ENCODE measurements around the gene BICC1. TPM values are rescaled to one million over a fixed set of nuclear protein-coding genes. Genes with fewer than 3 reads are reported as not detected.

The BICC1 gene
- total and polyA plus RNA-seq, 4 donors: 0.82 to 6.1 (median 4.5) TPM

- H3K4me3 ChIP-seq (ENCODE audit: low read depth in 1 of 3, low read length in 3 of 3): no peak overlapping the region
- no peak overlapping the region for H3K27ac ChIP-seq (ENCODE audit: low read depth in 1 of 2, low read length in 2 of 2)
- 71% methylated on average over 1 of the region's 1 CpG for WGBS
- H3K4me1 ChIP-seq (ENCODE audit: control insufficient read depth in 4 of 4, insufficient read depth in 4 of 4, low read length in 3 of 4): peaks cover 10 to 22% (median 17%) of the 10 kb centered on the region in 4 donors
- no peaks in the 10 kb centered on the region for H3K36me3 ChIP-seq (ENCODE audit: control insufficient read depth in 4 of 4, insufficient read depth in 3 of 4, low read depth in 1 of 4, low read length in 3 of 4)
- peaks cover 0 to 12% (median 2%) of the 10 kb centered on the region in 4 donors for H3K27me3 ChIP-seq (ENCODE audit: control insufficient read depth in 4 of 4, insufficient read depth in 4 of 4, low read length in 3 of 4)
- DNase-seq (ENCODE audit: low spot score): no peak
- H3K9me3 ChIP-seq (ENCODE audit: control insufficient read depth in 4 of 4, low read length in 3 of 4): no peaks in the 10 kb centered on the region
- TF ChIP-seq JUND (IDR thresholded peaks at IDR 0.05) (no peak), SP1 (IDR thresholded peaks at IDR 0.05) (no peak), RAD21 (IDR thresholded peaks at IDR 0.05) (no peak), RXRA (IDR thresholded peaks at IDR 0.05) (no peak), HNF4A (conservative IDR thresholded peaks at IDR 0.05) (no peak), TAF1 (conservative IDR thresholded peaks at IDR 0.05) (no peak), HNF4G (IDR thresholded peaks at IDR 0.05) (no peak), FOXA2 (IDR thresholded peaks at IDR 0.05) (no peak), ZBTB33 (IDR thresholded peaks at IDR 0.05) (no peak), EGR1 (IDR thresholded peaks at IDR 0.05; ENCODE audit: low read depth in 2 of 2) (no peak), CTCF (IDR thresholded peaks at IDR 0.05; ENCODE audit: low read depth, low read length, missing input control) (no peak), REST (IDR thresholded peaks at IDR 0.05) (no peak), FOXA1 (IDR thresholded peaks at IDR 0.05) (no peak), GABPA (IDR thresholded peaks at IDR 0.05 in 1 of 2, conservative IDR thresholded peaks at IDR 0.05 in 1 of 2) (no peak), ATF3 (IDR thresholded peaks at IDR 0.05) (no peak)
- H3K9ac ChIP-seq (ENCODE audit: low read depth in 1 of 2, low read length in 2 of 2): no peak overlapping the region
Observed at GRCh38 chr10:58516119-58516518, 3.4 kb downstream of the BICC1 start.

- H3K27ac ChIP-seq (ENCODE audit: low read depth in 1 of 2, low read length in 2 of 2): no peak overlapping the region
- no peaks in the 10 kb centered on the region for H3K36me3 ChIP-seq (ENCODE audit: control insufficient read depth in 4 of 4, insufficient read depth in 3 of 4, low read depth in 1 of 4, low read length in 3 of 4)
- H3K27me3 ChIP-seq (ENCODE audit: control insufficient read depth in 4 of 4, insufficient read depth in 4 of 4, low read length in 3 of 4): peaks cover 0 to 12% (median 2%) of the 10 kb centered on the region in 4 donors
- H3K4me1 ChIP-seq (ENCODE audit: control insufficient read depth in 4 of 4, insufficient read depth in 4 of 4, low read length in 3 of 4): peaks cover 10 to 22% (median 17%) of the 10 kb centered on the region in 4 donors
- no peak for DNase-seq (ENCODE audit: low spot score)
- no peak overlapping the region for H3K9ac ChIP-seq (ENCODE audit: low read depth in 1 of 2, low read length in 2 of 2)
- H3K9me3 ChIP-seq (ENCODE audit: control insufficient read depth in 4 of 4, low read length in 3 of 4): no peaks in the 10 kb centered on the region
- no peak overlapping the region for H3K4me3 ChIP-seq (ENCODE audit: low read depth in 1 of 3, low read length in 3 of 3)
- TF ChIP-seq ATF3 (IDR thresholded peaks at IDR 0.05) (no peak), JUND (IDR thresholded peaks at IDR 0.05) (no peak), FOXA1 (IDR thresholded peaks at IDR 0.05) (no peak), CTCF (IDR thresholded peaks at IDR 0.05; ENCODE audit: low read depth, low read length, missing input control) (no peak), RAD21 (IDR thresholded peaks at IDR 0.05) (no peak), TAF1 (conservative IDR thresholded peaks at IDR 0.05) (no peak), SP1 (IDR thresholded peaks at IDR 0.05) (no peak), EGR1 (IDR thresholded peaks at IDR 0.05; ENCODE audit: low read depth in 2 of 2) (no peak), RXRA (IDR thresholded peaks at IDR 0.05) (no peak), YY1 (IDR thresholded peaks at IDR 0.05) (no peak), HNF4A (conservative IDR thresholded peaks at IDR 0.05) (no peak), ZBTB33 (IDR thresholded peaks at IDR 0.05) (no peak)
Observed at GRCh38 chr10:58516671-58517070, 4.0 kb downstream of the BICC1 start.

Data from liver (tissue), 9 donors.